ENCODE results near the gene TNFRSF1B.

DNA sequence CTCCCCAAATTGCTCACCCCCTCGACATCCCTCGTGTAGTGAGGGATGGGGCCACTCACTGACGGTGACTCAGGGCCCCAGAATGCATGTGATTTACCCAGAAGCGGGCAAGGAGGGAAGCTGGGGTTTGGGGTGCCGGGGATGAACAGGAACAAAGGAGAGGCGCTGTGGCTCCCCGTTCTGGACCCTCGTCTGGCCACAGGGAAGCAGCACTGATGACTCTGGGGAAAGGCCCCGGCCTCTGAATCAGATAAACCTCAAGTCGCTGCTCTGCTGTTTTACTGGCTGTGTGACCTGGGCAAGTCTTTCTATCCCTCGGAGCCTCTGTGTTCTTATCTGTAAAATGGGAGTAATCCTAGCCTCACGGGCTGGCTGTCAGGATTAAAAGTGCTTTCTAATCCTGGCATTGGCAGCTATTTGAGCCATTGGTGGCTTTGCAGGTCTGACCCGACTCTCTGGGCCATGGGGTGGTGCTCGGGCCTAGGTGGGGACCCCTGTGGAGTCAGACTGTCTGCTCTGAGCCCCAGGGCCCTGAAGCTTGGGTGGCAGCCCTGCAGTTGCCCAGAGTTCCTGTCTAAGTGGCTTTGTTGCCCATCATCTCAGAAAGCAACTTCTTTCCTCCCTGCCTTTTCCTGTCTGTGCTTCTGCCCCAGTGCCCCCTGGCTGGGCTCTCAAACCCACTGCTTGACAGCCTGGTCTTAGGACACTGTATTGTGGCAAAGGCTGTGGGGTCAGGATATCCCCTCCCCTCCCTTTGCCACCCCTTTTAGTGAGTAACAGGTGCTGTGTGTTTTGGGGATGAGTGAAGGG is 5.5 kb downstream of the TNFRSF1B start:
- no peak for TF ChIP-seq EZH2 (IDR thresholded peaks at IDR 0.05)
- no peak for TF ChIP-seq POLR2AphosphoS5 (IDR thresholded peaks at IDR 0.05; ENCODE audit: borderline replicate concordance, low read depth, low read length)
- no peak for TF ChIP-seq FOXP2 (optimal IDR thresholded peaks at IDR 0.05; ENCODE audit: control extremely low read depth, extremely low read length, insufficient read depth)
